WI38 (cell line): ENCODE results near the gene ACIN1.

Experiments
- H3K4me3 ChIP-seq: 2 replicates; pipeline ENCODE4 v1.5.1; 2011; ENCODE audit warnings: low read depth, mild to moderate bottlenecking, control low read depth, low read length
- CTCF ChIP-seq: IDR thresholded peaks from 2 replicates; pipeline ENCODE4 v1.5.1; 2012; ENCODE audit warnings: low read depth, mild to moderate bottlenecking, control low read depth, low read length

ACIN1 gene

GRCh38 chr14:23115039-23115731, 20.2 kb upstream of the ACIN1 start:
- no peak overlapping the region for H3K4me3 ChIP-seq
- TF ChIP-seq CTCF, result no peak

GRCh38 chr14:23114669-23115038, 19.7 kb upstream of the ACIN1 start:
- H3K4me3 ChIP-seq, result 0 out of 2 replicates have a peak overlapping the region, but pooled peaks have one; percentile 3
- TF ChIP-seq CTCF, result no peak

- H3K4me3 ChIP-seq, result no peak overlapping the region
- TF ChIP-seq CTCF, result no peak
Observed at GRCh38 chr14:23114120-23114458, 19.2 kb upstream of the ACIN1 start.

- H3K4me3 ChIP-seq, result no peak overlapping the region
- no peak for TF ChIP-seq CTCF
Observed at GRCh38 chr14:23113431-23114119, 18.6 kb upstream of the ACIN1 start.

GRCh38 chr14:23112359-23113178, 17.6 kb upstream of the ACIN1 start:
- no peak overlapping the region for H3K4me3 ChIP-seq
- TF ChIP-seq CTCF, result no peak

GRCh38 chr14:23110579-23111365, 15.8 kb upstream of the ACIN1 start:
- H3K4me3 ChIP-seq, result no peak overlapping the region
- no peak for TF ChIP-seq CTCF
